ENCODE results near the gene VIM. TPM values are rescaled to one million over a fixed set of nuclear protein-coding genes. Genes with fewer than 3 reads are reported as not detected.

VIM gene
- total RNA-seq, 1 experiment from 2014 or later = 50.4 TPM

DNA sequence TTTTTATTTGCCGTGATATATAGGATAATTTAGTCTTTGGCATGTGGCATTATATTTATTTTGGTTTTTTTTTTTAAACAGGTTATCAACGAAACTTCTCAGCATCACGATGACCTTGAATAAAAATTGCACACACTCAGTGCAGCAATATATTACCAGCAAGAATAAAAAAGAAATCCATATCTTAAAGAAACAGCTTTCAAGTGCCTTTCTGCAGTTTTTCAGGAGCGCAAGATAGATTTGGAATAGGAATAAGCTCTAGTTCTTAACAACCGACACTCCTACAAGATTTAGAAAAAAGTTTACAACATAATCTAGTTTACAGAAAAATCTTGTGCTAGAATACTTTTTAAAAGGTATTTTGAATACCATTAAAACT lies 9.1 kb downstream of the VIM start:
- Histone ChIP-seq H3K4me3 (ENCODE audit: low read depth, low read length) (no peak overlapping the region), H3K9me3 (no peaks in the 10 kb centered on the region), H3K27me3 (replicated peaks; ENCODE audit: control insufficient read depth, insufficient read depth, low read length) (no peaks in the 10 kb centered on the region), H3K36me3 (ENCODE audit: control insufficient read depth, insufficient read depth, low read length) (no peaks in the 10 kb centered on the region), H3K4me1 (no peaks in the 10 kb centered on the region)
- POLR2A ChIA-PET = no interaction called here
- Mint-ChIP-seq H3K27me3 (ENCODE audit: insufficient read depth, unreplicated experiment) (peaks cover 3% of the 10 kb centered on the region), H3K9me3 (ENCODE audit: unreplicated experiment) (no peaks in the 10 kb centered on the region), H3K36me3 (ENCODE audit: insufficient read depth, unreplicated experiment) (peaks cover 15% of the 10 kb centered on the region), H3K4me1 (ENCODE audit: low read depth, unreplicated experiment) (no peaks in the 10 kb centered on the region), H3K4me3 (ENCODE audit: unreplicated experiment) (no peak overlapping the region), H3K27ac (ENCODE audit: unreplicated experiment) (no peak overlapping the region)
- TF ChIP-seq, protein P1, sequence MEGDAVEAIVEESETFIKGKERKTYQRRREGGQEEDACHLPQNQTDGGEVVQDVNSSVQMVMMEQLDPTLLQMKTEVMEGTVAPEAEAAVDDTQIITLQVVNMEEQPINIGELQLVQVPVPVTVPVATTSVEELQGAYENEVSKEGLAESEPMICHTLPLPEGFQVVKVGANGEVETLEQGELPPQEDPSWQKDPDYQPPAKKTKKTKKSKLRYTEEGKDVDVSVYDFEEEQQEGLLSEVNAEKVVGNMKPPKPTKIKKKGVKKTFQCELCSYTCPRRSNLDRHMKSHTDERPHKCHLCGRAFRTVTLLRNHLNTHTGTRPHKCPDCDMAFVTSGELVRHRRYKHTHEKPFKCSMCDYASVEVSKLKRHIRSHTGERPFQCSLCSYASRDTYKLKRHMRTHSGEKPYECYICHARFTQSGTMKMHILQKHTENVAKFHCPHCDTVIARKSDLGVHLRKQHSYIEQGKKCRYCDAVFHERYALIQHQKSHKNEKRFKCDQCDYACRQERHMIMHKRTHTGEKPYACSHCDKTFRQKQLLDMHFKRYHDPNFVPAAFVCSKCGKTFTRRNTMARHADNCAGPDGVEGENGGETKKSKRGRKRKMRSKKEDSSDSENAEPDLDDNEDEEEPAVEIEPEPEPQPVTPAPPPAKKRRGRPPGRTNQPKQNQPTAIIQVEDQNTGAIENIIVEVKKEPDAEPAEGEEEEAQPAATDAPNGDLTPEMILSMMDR (IDR thresholded peaks at IDR 0.05; ENCODE audit: insufficient read depth in 1 of 2, low read depth in 1 of 2, low read length in 1 of 2, severe bottlenecking in 1 of 2, unreplicated experiment in 1 of 2) = no peak
- intact Hi-C loops (cut with micrococcal nuclease; ENCODE audit: unreplicated experiment) = no loop called here
- BruUV-seq (replicated peaks) = no TSS peak
- no peak for DNase-seq
- CTCF ChIA-PET = no interaction called here

DNA sequence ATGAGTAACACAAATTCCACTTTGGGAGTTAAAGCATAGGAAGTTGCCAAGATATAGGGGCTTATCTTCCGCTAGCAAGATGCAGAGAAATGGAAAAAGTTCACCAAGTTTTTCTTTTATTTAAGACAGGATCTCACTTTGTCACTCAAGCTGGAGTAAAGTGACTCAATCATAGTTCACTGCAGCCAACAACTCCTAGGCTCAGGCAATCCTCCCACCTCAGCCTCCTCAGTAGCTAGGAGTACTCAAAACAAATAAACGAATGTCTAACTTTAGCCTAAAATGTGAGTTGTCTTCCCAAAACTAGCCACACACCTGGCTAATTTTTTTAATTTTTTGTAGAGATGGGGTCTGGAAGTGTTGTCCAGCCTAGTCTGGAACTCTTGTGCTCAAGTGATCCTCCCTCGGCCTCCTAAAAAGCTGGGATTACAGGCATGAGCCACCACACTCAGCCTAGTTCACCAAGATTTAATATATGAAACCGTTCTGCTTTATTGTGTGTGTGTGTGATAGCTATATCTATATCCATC lies 9.9 kb downstream of the VIM start:
- intact Hi-C loops (cut with micrococcal nuclease; ENCODE audit: unreplicated experiment) = no loop called here
- Mint-ChIP-seq H3K4me3 (ENCODE audit: unreplicated experiment) (no peak overlapping the region), H3K27ac (ENCODE audit: unreplicated experiment) (no peak overlapping the region), H3K27me3 (ENCODE audit: insufficient read depth, unreplicated experiment) (peaks cover 3% of the 10 kb centered on the region), H3K4me1 (ENCODE audit: low read depth, unreplicated experiment) (no peaks in the 10 kb centered on the region), H3K9me3 (ENCODE audit: unreplicated experiment) (no peaks in the 10 kb centered on the region), H3K36me3 (ENCODE audit: insufficient read depth, unreplicated experiment) (peaks cover 15% of the 10 kb centered on the region)
- DNase-seq = no peak
- CTCF ChIA-PET = no interaction called here
- H3K4me3 ChIP-seq (ENCODE audit: low read depth, low read length) = no peak overlapping the region
- H3K36me3 ChIP-seq (ENCODE audit: control insufficient read depth, insufficient read depth, low read length) = no peaks in the 10 kb centered on the region
- no TSS peak for BruUV-seq (replicated peaks)
- H3K27me3 ChIP-seq (replicated peaks; ENCODE audit: control insufficient read depth, insufficient read depth, low read length) = no peaks in the 10 kb centered on the region
- H3K9me3 ChIP-seq = no peaks in the 10 kb centered on the region
- TF ChIP-seq, protein P1 (IDR thresholded peaks at IDR 0.05; ENCODE audit: insufficient read depth in 1 of 2, low read depth in 1 of 2, low read length in 1 of 2, severe bottlenecking in 1 of 2, unreplicated experiment in 1 of 2) = no peak
- H3K4me1 ChIP-seq = no peaks in the 10 kb centered on the region
- POLR2A ChIA-PET = no interaction called here

DNA sequence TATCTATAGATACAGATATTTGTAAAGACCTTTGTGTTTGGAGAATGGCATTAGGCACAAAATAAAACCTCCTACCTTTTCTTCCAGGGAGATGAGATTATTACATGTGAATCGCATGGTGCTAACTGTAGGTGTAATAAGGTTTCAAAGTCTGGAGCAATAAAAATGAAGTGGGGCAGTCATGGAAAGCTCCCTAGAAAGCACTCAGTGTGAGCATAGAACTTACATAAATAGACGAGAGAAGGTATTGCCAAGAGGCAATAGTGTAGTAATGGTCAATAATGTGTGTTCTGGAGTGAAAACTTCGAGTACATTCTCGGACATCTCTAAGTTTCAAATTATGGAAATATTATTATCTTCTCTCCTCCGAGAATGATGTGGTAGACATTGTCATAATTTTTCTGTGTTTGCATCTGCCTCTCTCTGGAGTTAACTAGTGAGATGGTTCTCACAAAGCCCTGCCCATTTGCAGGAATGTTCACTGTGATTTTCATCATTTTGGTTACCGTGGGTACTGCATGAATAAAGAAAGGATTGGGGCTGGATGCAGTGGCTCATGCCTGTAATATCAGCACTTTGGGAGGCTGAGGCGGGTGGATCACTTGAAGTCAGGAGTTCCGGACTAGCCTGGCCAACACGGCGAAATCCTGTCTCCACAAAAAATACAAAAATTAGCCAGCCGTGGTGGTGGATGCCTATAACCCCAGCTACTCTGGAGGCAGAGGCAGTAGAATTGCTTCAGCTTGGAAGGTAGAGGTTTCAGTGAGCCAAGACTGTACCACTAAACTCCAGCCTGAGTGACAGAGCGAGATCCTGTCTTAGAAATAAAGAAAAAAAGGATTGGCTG lies 10.6 kb downstream of the VIM start:
- CTCF ChIA-PET = no interaction called here
- no peak overlapping the region for H3K4me3 ChIP-seq (ENCODE audit: low read depth, low read length)

More for the DNA sequence above, 10.6 kb downstream of the VIM start:
- no TSS peak for BruUV-seq (replicated peaks)
- POLR2A ChIA-PET = no interaction called here
- Mint-ChIP-seq H3K27ac (ENCODE audit: unreplicated experiment) (no peak overlapping the region), H3K4me3 (ENCODE audit: unreplicated experiment) (no peak overlapping the region), H3K9me3 (ENCODE audit: unreplicated experiment) (no peaks in the 10 kb centered on the region), H3K36me3 (ENCODE audit: insufficient read depth, unreplicated experiment) (peaks cover 15% of the 10 kb centered on the region), H3K27me3 (ENCODE audit: insufficient read depth, unreplicated experiment) (peaks cover 3% of the 10 kb centered on the region), H3K4me1 (ENCODE audit: low read depth, unreplicated experiment) (no peaks in the 10 kb centered on the region)
- Histone ChIP-seq H3K36me3 (ENCODE audit: control insufficient read depth, insufficient read depth, low read length) (no peaks in the 10 kb centered on the region), H3K27me3 (replicated peaks; ENCODE audit: control insufficient read depth, insufficient read depth, low read length) (no peaks in the 10 kb centered on the region), H3K4me1 (no peaks in the 10 kb centered on the region), H3K9me3 (no peaks in the 10 kb centered on the region)
- TF ChIP-seq, protein P1 (IDR thresholded peaks at IDR 0.05; ENCODE audit: insufficient read depth in 1 of 2, low read depth in 1 of 2, low read length in 1 of 2, severe bottlenecking in 1 of 2, unreplicated experiment in 1 of 2) = no peak
- no peak for DNase-seq
- intact Hi-C loops (cut with micrococcal nuclease; ENCODE audit: unreplicated experiment) = no loop called here

Data from Caco-2 (cell line).